ENCODE data around the gene CIB1. TPM values are rescaled to one million over a fixed set of nuclear protein-coding genes. Genes with fewer than 3 reads are reported as not detected.

CIB1 gene
- total and polyA plus RNA-seq, 2 of the 8 experiments (the other 6 are each of a cell fraction or from before 2014, with no cell fraction given) = 26.0 to 63.5 TPM

- H3K79me2 ChIP-seq (ENCODE audit: control insufficient read depth in 1 of 2, insufficient read depth in 2 of 2, low read length in 2 of 2) = peaks cover 12 to 72% of the 10 kb centered on the region in 2 experiments
- H2AFZ ChIP-seq (ENCODE audit: low read length) = no peak overlapping the region
- H2BK20ac ChIP-seq (ENCODE audit: low read length) = no peak overlapping the region
- no peak overlapping the region for H3K4ac ChIP-seq (replicated peaks; ENCODE audit: insufficient read length, low read depth, low read length)
- no peak for DNase-seq (ENCODE audit: low read depth in 1 of 2, low spot score in 2 of 2)
- no peak overlapping the region for H4K5ac ChIP-seq (ENCODE audit: insufficient read length, low read depth, low read length)
- peak overlapping the region in 2 of 4 experiments; percentile 2 to 76; a peak in 1 of 8 replicates for H3K4me3 ChIP-seq (ENCODE audit: extremely low read depth in 1 of 4, insufficient read depth in 2 of 4, low read depth in 3 of 4, low read length in 4 of 4)
- peaks cover 10% of the 10 kb centered on the region for H3K23me2 ChIP-seq (ENCODE audit: low read depth, low read length)
- H3K27me3 ChIP-seq (replicated peaks in 1 of 4; ENCODE audit: control insufficient read depth in 3 of 4, extremely low read depth in 1 of 4, insufficient read depth in 3 of 4, low read length in 3 of 4) = no peaks in the 10 kb centered on the region
- H2BK12ac ChIP-seq (ENCODE audit: low read depth, low read length) = no peak overlapping the region
- no peak for TF ChIP-seq BACH1 (IDR thresholded peaks at IDR 0.05; ENCODE audit: low read length)
- no peak for TF ChIP-seq ATF3 (IDR thresholded peaks at IDR 0.05; ENCODE audit: insufficient read depth, low read depth, low read length)
- TF ChIP-seq SIRT6 (IDR thresholded peaks at IDR 0.05; ENCODE audit: low read length) = no peak
- no peak for TF ChIP-seq MAX (IDR thresholded peaks at IDR 0.05)
- no peak for TF ChIP-seq USF2 (IDR thresholded peaks at IDR 0.05; ENCODE audit: low read length)
- TF ChIP-seq SP1 (IDR thresholded peaks at IDR 0.05; ENCODE audit: low read depth, low read length) = no peak
- TF ChIP-seq FOSL1 (IDR thresholded peaks at IDR 0.05; ENCODE audit: insufficient read depth, low read depth, low read length) = no peak
- TF ChIP-seq EGR1 (IDR thresholded peaks at IDR 0.05; ENCODE audit: borderline replicate concordance, low read depth, low read length) = no peak
- TF ChIP-seq, protein P1, sequence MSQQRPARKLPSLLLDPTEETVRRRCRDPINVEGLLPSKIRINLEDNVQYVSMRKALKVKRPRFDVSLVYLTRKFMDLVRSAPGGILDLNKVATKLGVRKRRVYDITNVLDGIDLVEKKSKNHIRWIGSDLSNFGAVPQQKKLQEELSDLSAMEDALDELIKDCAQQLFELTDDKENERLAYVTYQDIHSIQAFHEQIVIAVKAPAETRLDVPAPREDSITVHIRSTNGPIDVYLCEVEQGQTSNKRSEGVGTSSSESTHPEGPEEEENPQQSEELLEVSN (IDR thresholded peaks at IDR 0.05) = no peak
- H2BK120ac ChIP-seq (replicated peaks; ENCODE audit: low read depth, low read length) = no peak overlapping the region
- H2BK5ac ChIP-seq (ENCODE audit: low read depth, low read length) = no peak overlapping the region
- no peak overlapping the region for H4K8ac ChIP-seq (ENCODE audit: extremely low read depth, insufficient read depth, low read length)
- 60% methylated on average over 1 of the region's 1 CpG; no CpG with 5 or more reads in 1 of the 2 experiments for WGBS, 2 experiments (ENCODE audit: extremely low coverage in 1 of 2, insufficient coverage in 1 of 2, insufficient read length in 1 of 2, insufficient replicate concordance in 2 of 2, low coverage in 1 of 2, low lambda C conversion rate in 2 of 2, missing lambda C conversion rate in 1 of 2)
- POLR2A ChIA-PET (ENCODE audit: partially characterized antibody) = interaction anchor here (0.6 to 1.7 kb wide), 8 partner anchors 8 to 145 kb away, joined by 3 to 4 read pairs (median 3); partner anchors contain the start of genes CIB1, GDPGP1 and TTLL13
- peaks cover 2 to 12% of the 10 kb centered on the region in 2 experiments for H4K20me1 ChIP-seq (replicated peaks in 1 of 2; ENCODE audit: control insufficient read depth in 1 of 2, insufficient read depth in 2 of 2, low read length in 2 of 2)
- FAIRE-seq = no peak
- no peaks in the 10 kb centered on the region for H3K9me3 ChIP-seq (ENCODE audit: insufficient read depth in 2 of 2, low read depth in 1 of 2, low read length in 1 of 2)
- H3K9ac ChIP-seq (replicated peaks in 1 of 4; ENCODE audit: extremely low read depth in 1 of 4, low read depth in 3 of 4, low read length in 3 of 4) = no peak overlapping the region
- peaks cover 10% of the 10 kb centered on the region for H3K79me1 ChIP-seq (ENCODE audit: low read depth, low read length)
- no peak overlapping the region for H3K23ac ChIP-seq (ENCODE audit: insufficient read length)
- H3K14ac ChIP-seq (ENCODE audit: insufficient read length) = no peak overlapping the region
- CTCF ChIA-PET (ENCODE audit: partially characterized antibody) = interaction anchor here (0.6 to 1.9 kb wide), 8 partner anchors 9 to 116 kb away, joined by 3 to 6 read pairs (median 3); partner anchors contain the start of gene TTLL13
- H4K91ac ChIP-seq (replicated peaks; ENCODE audit: insufficient read length, low read length) = no peak overlapping the region
- H2BK15ac ChIP-seq (ENCODE audit: low read length) = no peak overlapping the region
- peaks cover 6 to 46% (median 21%) of the 10 kb centered on the region in 4 experiments for H3K36me3 ChIP-seq (ENCODE audit: control insufficient read depth in 2 of 4, insufficient read depth in 4 of 4, low read length in 3 of 4)
- H3K18ac ChIP-seq (ENCODE audit: extremely low read depth, low read length) = no peak overlapping the region
- H3K56ac ChIP-seq (replicated peaks; ENCODE audit: insufficient read length, low read depth, low read length) = no peak overlapping the region
- no peak overlapping the region for H3K27ac ChIP-seq (ENCODE audit: low read depth, low read length)
- peaks cover 0 to 15% (median 7%) of the 10 kb centered on the region in 4 experiments; a peak in 5 of 7 replicates for H3K4me1 ChIP-seq (replicated peaks in 1 of 4; ENCODE audit: control insufficient read depth in 3 of 4, insufficient read depth in 4 of 4, low read length in 3 of 4)
- H2AK5ac ChIP-seq (ENCODE audit: low read depth, low read length) = no peak overlapping the region
- H3K4me2 ChIP-seq (ENCODE audit: insufficient read depth in 1 of 2, low read depth in 2 of 2, low read length in 2 of 2) = peak overlapping the region; percentile 34 to 94; a peak in 3 of 4 replicates
Measured at GRCh38 chr15:90268415-90268814, 34.7 kb upstream of the CIB1 start.
